ENCODE results near the gene GRIK3.

GRCh38 chr1:36992139-36992943 lies 42.0 kb downstream of the GRIK3 start:
- TF ChIP-seq CTCF (IDR thresholded peaks at IDR 0.05) (no peak), POLR2A (IDR thresholded peaks at IDR 0.05) (no peak)
